ENCODE measurements around the gene EIF4A3.

- TF ChIP-seq CTCF (IDR thresholded peaks at IDR 0.05) = no peak
- TF ChIP-seq POLR2A (IDR thresholded peaks at IDR 0.05) = no peak
These were observed 55.6 kb downstream of the EIF4A3 start for GRCh38 chr17:80091376-80091775.

All from ovary (tissue), 3 donors.